ENCODE results near the gene CARD18. TPM values are rescaled to one million over a fixed set of nuclear protein-coding genes. Genes with fewer than 3 reads are reported as not detected.
"Not testable (repeated sequence)": the region's sequence is repeated elsewhere in the genome, so short reads cannot be mapped to it uniquely, and the experiment has no call there.

Gene CARD18
- total RNA-seq, 2 experiments from 2014 or later = not detected

DNA sequence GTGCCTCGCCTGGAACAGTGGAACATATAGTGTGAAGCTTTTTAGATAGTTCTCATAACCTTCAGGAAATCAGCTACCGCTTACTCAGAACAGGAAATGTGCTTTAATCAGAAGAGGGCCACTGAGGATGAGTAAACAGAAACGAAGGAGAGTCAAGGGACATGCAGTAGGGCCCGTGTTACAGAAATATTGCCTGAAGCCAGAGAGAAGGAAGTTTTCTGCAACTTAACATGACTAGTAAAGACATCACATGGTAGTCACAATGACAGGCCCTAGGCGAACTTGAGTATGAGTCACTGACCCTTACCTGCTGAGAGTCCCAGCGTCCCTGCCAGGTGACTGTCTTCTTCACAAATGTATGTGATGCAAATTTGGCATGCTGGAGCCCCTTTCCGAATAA is 39.4 kb downstream of the CARD18 start:
- intact Hi-C loops (cut with micrococcal nuclease) = loop anchor here (2.0 to 5.0 kb wide), 3 partner anchors 19 to 393 kb away; partner anchors contain the start of gene CARD16
- H3K9me3 Mint-ChIP-seq = peaks cover 5% of the 10 kb centered on the region
- no peak overlapping the region for H3K4me3 Mint-ChIP-seq
- H3K27me3 Mint-ChIP-seq (ENCODE audit: low read depth) = no peaks in the 10 kb centered on the region
- CTCF ChIA-PET = no interaction called here
- H3K27ac Mint-ChIP-seq = no peak overlapping the region
- peaks cover 34% of the 10 kb centered on the region for H3K4me1 Mint-ChIP-seq (ENCODE audit: low read depth)
- no peaks in the 10 kb centered on the region for H3K36me3 Mint-ChIP-seq (ENCODE audit: low read depth)
- DNase-seq = peak; percentile 42

- H3K9me3 Mint-ChIP-seq; H3K4me3 Mint-ChIP-seq; H3K36me3 Mint-ChIP-seq (ENCODE audit: low read depth); DNase-seq; CTCF ChIA-PET; intact Hi-C loops (cut with micrococcal nuclease); H3K27me3 Mint-ChIP-seq (ENCODE audit: low read depth); H3K27ac Mint-ChIP-seq: not testable (repeated sequence)
- H3K4me1 Mint-ChIP-seq (ENCODE audit: low read depth) = peaks cover 34% of the 10 kb centered on the region
Measured at GRCh38 chr11:105099594-105099993, 40.0 kb downstream of the CARD18 start.

DNA sequence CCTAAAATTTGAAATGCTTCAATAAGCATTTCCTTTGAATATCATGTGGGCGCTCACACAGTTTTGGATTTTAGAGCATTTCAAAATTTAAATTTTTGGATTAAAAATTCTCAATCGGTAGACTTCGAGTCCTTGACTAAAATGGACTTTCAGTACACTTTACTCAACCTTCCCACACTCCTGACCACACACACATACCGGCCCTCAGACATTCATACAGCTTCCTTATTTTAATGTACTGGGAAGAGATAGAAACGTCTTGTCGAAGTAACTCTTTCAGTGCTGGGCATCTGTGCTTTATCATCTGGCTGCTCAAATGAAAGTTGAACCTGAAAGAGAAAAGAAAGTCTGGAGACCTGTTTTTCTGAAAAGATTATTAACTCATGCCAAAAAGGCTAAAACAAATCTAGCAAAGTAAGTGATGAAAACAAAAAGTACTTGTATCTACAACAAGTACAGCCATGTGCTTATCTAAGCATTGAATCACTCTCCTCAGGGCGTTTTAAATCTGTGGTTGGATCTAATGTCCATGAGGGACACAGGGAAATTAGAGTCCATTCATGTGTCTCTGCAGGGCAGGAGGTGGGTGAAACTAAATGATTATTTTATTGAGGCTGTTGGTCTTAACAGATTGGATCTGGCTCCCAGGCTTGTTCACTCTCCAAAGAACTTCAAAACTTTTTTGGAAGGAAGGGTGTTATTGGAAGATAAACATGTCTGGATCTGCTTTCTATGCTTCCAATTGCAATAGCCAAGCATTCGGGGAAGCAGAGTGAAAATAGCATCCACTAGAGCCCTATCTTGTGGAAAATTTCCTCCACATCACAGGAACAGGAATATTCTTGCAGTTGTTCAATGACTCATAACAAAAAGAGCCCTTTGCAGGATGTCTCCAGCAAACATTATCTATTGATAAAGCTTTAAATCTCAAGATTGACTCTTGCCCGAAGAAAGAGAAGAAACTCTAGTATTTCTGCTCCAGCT is 47.0 kb downstream of the CARD18 start:
- intact Hi-C loops (cut with micrococcal nuclease) = no loop called here
- no peaks in the 10 kb centered on the region for H3K9me3 Mint-ChIP-seq
- H3K27me3 Mint-ChIP-seq (ENCODE audit: low read depth) = peaks cover 7% of the 10 kb centered on the region
- no peak overlapping the region for H3K4me3 Mint-ChIP-seq
- CTCF ChIA-PET = no interaction called here
- H3K36me3 Mint-ChIP-seq (ENCODE audit: low read depth) = no peaks in the 10 kb centered on the region
- no peak overlapping the region for H3K27ac Mint-ChIP-seq
- H3K4me1 Mint-ChIP-seq (ENCODE audit: low read depth) = no peaks in the 10 kb centered on the region
- no peak for DNase-seq

Other genes with a start within 250 kb of the CARD18 start
- gene CASP12, start 241.3 kb downstream of the CARD18 start, total RNA-seq = not detected
- gene CASP4, start 171.2 kb downstream of the CARD18 start, total RNA-seq = 10 to 100 TPM; 47.9 to 48.7 TPM
- gene CASP5, start 116.6 kb downstream of the CARD18 start, total RNA-seq = not detected
- 10 to 100 TPM; 23.8 to 24.5 TPM for gene CASP1, start 104.6 kb downstream of the CARD18 start, total RNA-seq
- gene CARD16, start 94.4 kb downstream of the CARD18 start, total RNA-seq = 10 to 100 TPM in 1 of 2 experiments, 1 to 10 TPM in 1; 9.5 to 10.9 TPM